Measurements from ENCODE around the gene MRPL53. TPM values are rescaled to one million over a fixed set of nuclear protein-coding genes. Genes with fewer than 3 reads are reported as not detected.

The MRPL53 gene
- total and polyA plus RNA-seq, 9 of the 15 experiments (the other 6 are each of a cell fraction or from before 2014, with no cell fraction given), result 11.5 to 87.9 (median 41.1) TPM

DNA sequence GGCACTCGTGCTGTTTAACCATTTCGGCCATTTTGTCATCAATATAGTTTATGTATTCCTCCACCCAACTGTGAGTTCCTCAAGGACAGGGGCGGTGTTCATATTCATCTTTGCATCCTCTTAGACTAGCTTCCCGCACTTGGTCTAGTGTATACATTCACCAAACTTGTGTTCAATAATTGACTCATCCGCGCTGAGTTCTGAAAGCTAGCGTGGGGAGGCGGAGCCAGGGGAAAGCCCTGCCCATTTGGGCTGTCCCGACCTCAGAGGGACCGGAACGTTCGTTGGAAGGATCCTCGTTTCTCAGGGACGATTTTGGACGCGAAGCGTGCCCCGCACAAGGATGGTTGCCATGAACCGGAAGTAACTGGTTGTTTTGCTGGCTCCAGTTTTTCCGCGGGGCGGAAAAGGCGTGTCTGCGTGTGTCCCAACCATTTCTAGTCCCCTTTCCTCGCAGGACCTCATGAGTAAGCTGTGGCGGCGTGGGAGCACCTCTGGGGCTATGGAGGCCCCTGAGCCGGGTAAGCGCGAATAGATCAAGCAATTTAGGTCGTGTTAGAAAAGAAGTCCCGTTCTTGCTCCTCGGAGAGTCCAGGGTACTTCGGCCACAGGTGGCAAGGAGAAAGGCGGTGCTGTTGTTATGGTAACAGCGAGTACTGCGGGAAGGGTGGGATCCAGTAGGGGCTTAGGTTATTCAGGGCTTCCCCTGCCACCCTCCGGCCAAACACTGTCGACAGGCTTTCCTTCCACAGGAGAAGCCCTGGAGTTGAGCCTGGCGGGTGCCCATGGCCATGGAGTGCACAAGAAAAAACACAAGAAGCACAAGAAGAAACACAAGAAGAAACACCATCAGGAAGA, 17.6 kb downstream of the MRPL53 start, which contains the start of gene INO80B (continued):
- TF ChIP-seq ZNF347 (CRISPR knock-in tag; IDR thresholded peaks at IDR 0.05; ENCODE audit: low read depth) (no peak), TCFL5 (CRISPR knock-in tag; conservative IDR thresholded peaks at IDR 0.05) (no peak), NONO (IDR thresholded peaks at IDR 0.05; ENCODE audit: low read depth in 2 of 2, low read length in 1 of 2) (peak in 1 of 2 experiments; percentile 71; a peak in 2 of 4 replicates), NCOA1 (IDR thresholded peaks at IDR 0.05; ENCODE audit: low read depth) (peak; percentile 99), ZNF165 (CRISPR knock-in tag; IDR thresholded peaks at IDR 0.05; ENCODE audit: borderline replicate concordance) (no peak), CXXC5 (CRISPR knock-in tag; IDR thresholded peaks at IDR 0.05) (peak; percentile 87), POLR2A (conservative IDR thresholded peaks at IDR 0.05) (peak; percentile 85), E2F4 (CRISPR knock-in tag; IDR thresholded peaks at IDR 0.05; ENCODE audit: low read depth) (no peak), RUNX1 (IDR thresholded peaks at IDR 0.05; ENCODE audit: low read depth) (no peak), NBN (IDR thresholded peaks at IDR 0.05; ENCODE audit: low read depth) (peak; percentile 78), ZNF12 (CRISPR knock-in tag; IDR thresholded peaks at IDR 0.05) (0 out of 2 replicates have a peak, but pooled peaks have one; percentile 54), PHF20 (IDR thresholded peaks at IDR 0.05; ENCODE audit: partially characterized antibody) (peak; percentile 90), ZNF583 (CRISPR knock-in tag; IDR thresholded peaks at IDR 0.05) (no peak), SPI1 (IDR thresholded peaks at IDR 0.05; ENCODE audit: borderline replicate concordance, low read depth, low read length) (no peak), GMEB1 (CRISPR knock-in tag; IDR thresholded peaks at IDR 0.05) (peak; percentile 80), KAT7 (CRISPR knock-in tag; IDR thresholded peaks at IDR 0.05; ENCODE audit: borderline replicate concordance) (peak; percentile 50; the same call in 1 of the 2 replicates), ZNF174 (CRISPR knock-in tag; IDR thresholded peaks at IDR 0.05) (no peak), JUN (IDR thresholded peaks at IDR 0.05; ENCODE audit: borderline replicate concordance, low read depth, low read length) (peak; percentile 74; the same call in 1 of the 2 replicates), JUN (CRISPR knock-in tag; IDR thresholded peaks at IDR 0.05; ENCODE audit: borderline replicate concordance) (no peak), SREBF1 (IDR thresholded peaks at IDR 0.05; ENCODE audit: borderline replicate concordance, low read depth, low read length) (peak; percentile 64; the same call in 1 of the 2 replicates), L3MBTL2 (IDR thresholded peaks at IDR 0.05) (peak; percentile 71), SAFB (IDR thresholded peaks at IDR 0.05; ENCODE audit: borderline replicate concordance, low read depth, low read length) (peak; percentile 81), PHF8 (IDR thresholded peaks at IDR 0.05; ENCODE audit: borderline replicate concordance, low read length) (peak; percentile 56; the same call in 1 of the 2 replicates), CHD2 (IDR thresholded peaks at IDR 0.05; ENCODE audit: low read depth, low read length) (peak; percentile 49; the same call in 1 of the 2 replicates)
